ENCODE data around the gene PON2.

PON2 gene

DNA sequence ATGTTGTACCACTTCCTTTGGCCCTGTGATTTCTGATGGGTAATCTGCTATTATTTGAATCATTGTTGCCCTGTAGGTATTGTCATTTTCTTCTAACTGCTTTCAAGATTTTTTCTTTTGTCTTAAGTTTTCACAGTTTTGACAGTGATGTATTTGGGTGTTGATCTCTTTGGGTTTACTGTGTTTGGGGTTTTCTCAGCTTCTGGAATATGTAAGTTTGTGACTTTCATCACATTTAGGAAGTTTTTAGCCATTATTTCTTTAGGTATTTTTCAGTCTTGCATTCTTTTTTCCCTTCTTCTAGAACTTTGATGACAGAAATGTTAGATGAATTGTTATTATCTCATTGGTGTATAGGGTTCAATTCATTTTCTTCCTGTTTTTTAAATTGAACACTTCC lies 23.1 kb upstream of the PON2 start:
- in situ Hi-C loops (cut with HindIII; ENCODE audit: low pct_ligation_motif_present, low pct_unique_long_range_greater_than_20kb, low sequenced_read_pairs) = no loop called here
- DNase-seq = no peak

GRCh38 chr7:95454438-95455045 lies 19.7 kb upstream of the PON2 start:
- in situ Hi-C loops (cut with HindIII; ENCODE audit: low pct_ligation_motif_present, low pct_unique_long_range_greater_than_20kb, low sequenced_read_pairs) = no loop called here
- no peak for DNase-seq

GRCh38 chr7:95446618-95447017 lies 11.8 kb upstream of the PON2 start:
- in situ Hi-C loops (cut with HindIII; ENCODE audit: low pct_ligation_motif_present, low pct_unique_long_range_greater_than_20kb, low sequenced_read_pairs) = no loop called here
- DNase-seq = no peak

DNA sequence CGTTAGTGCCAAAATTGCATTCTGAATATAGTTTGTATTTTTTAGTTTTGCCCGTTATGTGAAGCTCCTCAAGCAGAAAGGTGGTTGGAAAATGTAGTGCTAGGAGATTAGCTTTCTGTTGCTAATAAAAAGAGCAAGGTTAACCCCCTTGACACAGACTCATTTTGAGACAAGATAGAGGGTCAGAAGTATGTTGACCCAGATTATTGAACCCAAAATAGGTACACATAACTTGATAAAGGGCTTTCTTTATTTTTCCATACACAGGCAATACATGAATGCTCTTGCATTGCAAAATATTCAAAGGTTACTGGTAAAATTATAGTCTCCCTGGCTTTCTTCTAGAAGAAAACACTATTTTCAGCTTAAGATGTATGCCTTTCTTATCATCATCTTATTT lies 10.0 kb upstream of the PON2 start:
- in situ Hi-C loops (cut with HindIII; ENCODE audit: low pct_ligation_motif_present, low pct_unique_long_range_greater_than_20kb, low sequenced_read_pairs) = no loop called here

GRCh38 chr7:95441042-95441823 lies 6.4 kb upstream of the PON2 start:
- in situ Hi-C loops (cut with HindIII; ENCODE audit: low pct_ligation_motif_present, low pct_unique_long_range_greater_than_20kb, low sequenced_read_pairs) = no loop called here
- DNase-seq = peak; percentile 99

More for the DNA sequence above, 10.0 kb upstream of the PON2 start:
- DNase-seq = no peak

DNA sequence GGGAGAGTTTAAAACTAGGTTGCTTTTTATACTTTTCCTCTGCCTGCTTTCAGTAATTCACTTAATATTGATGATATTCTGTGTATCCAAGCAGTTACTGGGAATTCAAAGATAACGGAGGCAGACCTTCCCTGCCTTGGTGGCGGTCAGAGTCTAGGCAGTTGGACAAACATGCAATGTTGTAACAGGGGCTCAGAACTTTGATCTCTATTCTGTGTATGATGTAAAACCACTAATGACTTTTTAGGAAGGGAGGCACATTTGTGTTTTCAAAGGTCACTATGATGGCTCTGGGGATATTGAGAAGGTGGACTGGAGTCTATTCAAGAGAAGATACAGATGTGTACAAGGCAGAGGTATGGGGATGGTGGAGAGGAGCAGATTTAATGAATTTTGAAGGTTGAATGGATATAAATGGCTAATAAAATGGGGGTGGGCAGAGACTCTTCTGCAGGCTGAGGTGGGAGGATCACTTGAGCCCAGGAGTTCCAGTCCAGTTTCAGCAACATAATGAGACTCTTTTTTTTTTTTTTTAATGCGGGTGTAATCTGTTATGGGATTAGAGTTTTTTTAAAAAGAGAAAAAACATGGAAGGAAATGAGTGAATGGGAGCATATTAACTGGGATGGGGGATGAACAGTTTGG lies 5.7 kb upstream of the PON2 start:
- peak; percentile 19 for DNase-seq
- in situ Hi-C loops (cut with HindIII; ENCODE audit: low pct_ligation_motif_present, low pct_unique_long_range_greater_than_20kb, low sequenced_read_pairs) = no loop called here

DNA sequence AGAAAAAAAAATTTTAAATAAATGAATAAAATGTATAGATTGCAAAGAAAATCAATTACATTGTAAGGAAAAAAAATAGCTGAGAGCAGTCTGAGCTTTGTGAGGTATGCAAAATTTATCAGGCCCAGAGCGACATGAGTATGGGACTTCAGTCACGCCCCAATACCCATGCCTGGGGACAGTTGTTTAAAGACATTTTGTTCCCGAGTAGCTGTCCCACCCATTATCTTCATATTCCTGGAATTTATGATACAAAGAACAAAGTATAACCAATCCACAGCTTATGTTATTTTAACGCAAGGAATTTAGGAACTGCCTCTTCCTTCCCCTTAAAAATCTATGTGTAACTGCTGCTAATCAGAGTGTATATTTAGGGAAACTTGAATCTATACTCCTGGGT lies 1.6 kb upstream of the PON2 start:
- DNase-seq = no peak
- in situ Hi-C loops (cut with HindIII; ENCODE audit: low pct_ligation_motif_present, low pct_unique_long_range_greater_than_20kb, low sequenced_read_pairs) = no loop called here

- in situ Hi-C loops (cut with HindIII; ENCODE audit: low pct_ligation_motif_present, low pct_unique_long_range_greater_than_20kb, low sequenced_read_pairs) = no loop called here
- DNase-seq = no peak
Measured at GRCh38 chr7:95435422-95435780, 573 bp upstream of the PON2 start.

DNA sequence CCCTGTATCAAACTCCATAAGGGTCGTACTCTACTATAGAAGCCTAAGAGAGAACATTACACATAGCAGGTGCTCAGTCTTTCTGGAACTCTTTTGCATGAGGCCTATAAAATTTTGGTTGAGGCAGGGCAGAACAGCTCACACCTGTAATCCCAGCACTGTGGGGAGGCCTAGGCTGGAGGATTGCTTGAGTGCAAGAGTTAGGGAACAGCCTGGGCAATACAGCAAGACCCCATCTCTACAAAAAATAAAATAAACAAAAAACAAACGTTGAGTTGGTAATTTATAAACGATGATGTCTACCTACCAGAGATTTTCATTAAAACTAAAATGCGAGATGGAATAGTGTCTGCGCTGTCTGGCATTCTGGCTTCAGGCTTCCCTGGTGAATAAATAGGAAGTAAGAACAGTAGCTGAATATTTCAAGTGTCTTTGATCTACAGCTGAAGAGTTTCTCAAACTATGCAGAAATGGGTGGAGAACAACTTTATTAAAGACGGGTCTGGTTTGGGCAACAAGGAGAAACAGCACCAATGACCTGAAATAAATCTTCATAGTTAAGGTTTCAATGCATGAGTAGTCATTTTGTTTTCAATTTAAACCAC lies 774 bp downstream of the PON2 start:
- in situ Hi-C loops (cut with HindIII; ENCODE audit: low pct_ligation_motif_present, low pct_unique_long_range_greater_than_20kb, low sequenced_read_pairs) = no loop called here
- DNase-seq = no peak

DNA sequence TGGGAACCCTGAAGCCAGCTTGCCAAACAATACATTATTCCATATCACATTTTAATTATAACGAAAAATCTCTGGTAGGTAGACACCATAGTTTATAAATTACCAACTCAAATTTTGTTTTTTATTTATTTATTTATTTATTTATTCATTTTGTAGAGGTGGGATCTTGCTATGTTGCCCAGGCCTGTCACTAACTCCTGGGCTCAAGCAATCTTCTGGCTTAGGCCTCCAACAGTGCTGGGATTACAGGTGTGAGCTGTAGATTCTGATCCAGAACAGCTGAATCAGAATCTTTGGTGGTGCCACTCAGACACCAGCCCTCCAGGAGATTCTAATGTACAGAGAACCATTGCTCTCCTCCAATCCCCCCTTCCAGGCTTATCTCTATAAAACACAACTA lies 1.7 kb downstream of the PON2 start:
- in situ Hi-C loops (cut with HindIII; ENCODE audit: low pct_ligation_motif_present, low pct_unique_long_range_greater_than_20kb, low sequenced_read_pairs) = no loop called here

DNA sequence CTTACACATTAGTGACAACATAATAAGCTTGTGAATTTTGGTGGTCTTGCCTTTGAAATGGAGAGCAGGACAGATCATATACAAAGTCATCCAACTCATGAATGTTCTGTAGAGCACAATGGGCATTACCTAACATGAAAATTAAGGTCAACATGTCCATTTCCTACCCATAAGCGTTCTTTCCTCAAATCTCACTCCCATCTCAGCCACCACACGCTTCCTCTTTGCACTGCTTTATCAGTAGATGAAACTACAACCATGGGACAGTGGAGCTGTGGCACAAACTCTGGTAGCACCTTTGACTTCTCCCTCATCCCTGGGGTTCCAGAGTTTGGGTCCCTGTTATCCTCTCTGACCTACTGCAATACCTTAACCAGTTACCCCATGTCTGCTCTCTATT lies 2.2 kb downstream of the PON2 start:
- DNase-seq = no peak
- in situ Hi-C loops (cut with HindIII; ENCODE audit: low pct_ligation_motif_present, low pct_unique_long_range_greater_than_20kb, low sequenced_read_pairs) = no loop called here

More for the DNA sequence above, 1.7 kb downstream of the PON2 start:
- DNase-seq = no peak

DNA sequence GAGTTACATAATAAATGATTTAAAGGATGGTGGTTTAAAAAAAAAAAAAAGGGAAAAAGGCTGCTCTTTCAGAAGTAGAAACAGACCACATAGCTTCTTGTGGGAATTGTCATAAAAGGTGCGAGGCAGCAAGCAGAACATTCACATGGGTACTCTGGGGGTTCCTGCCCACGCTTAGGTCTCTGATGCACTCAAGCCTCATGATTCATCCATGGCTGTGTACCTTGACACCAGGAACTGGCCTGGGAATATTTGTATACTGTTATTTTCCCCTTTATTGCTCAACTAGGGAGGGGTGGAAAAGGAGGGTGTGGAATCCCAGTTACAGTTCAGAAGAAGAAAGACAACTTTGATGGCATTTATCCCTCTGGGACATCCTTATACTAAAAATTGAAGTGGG lies 4.0 kb downstream of the PON2 start:
- no peak for DNase-seq
- in situ Hi-C loops (cut with HindIII; ENCODE audit: low pct_ligation_motif_present, low pct_unique_long_range_greater_than_20kb, low sequenced_read_pairs) = no loop called here

GRCh38 chr7:95429241-95429990 lies 5.4 kb downstream of the PON2 start:
- in situ Hi-C loops (cut with HindIII; ENCODE audit: low pct_ligation_motif_present, low pct_unique_long_range_greater_than_20kb, low sequenced_read_pairs) = no loop called here
- no peak for DNase-seq

- in situ Hi-C loops (cut with HindIII; ENCODE audit: low pct_ligation_motif_present, low pct_unique_long_range_greater_than_20kb, low sequenced_read_pairs) = no loop called here
- DNase-seq = no peak
Measured at GRCh38 chr7:95427914-95428516, 6.8 kb downstream of the PON2 start.

DNA sequence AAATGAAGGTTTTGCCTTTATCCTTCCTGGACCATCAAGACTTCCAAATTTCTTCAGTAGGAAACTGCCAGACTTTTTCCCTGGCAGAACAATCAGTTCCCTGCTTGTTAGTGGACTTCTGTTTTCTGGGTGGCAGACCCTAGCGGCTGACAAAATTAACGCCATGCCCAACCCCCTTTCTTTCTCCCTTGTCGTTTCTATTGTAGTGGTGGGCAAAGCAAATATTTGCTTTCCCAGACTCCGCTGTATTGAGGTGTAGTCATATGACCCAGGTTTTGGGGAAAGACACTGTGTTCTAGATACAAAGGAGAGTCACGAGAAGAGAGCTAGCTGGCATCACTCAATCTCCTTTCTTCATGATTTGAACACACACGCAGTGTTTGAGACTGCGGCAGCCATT lies 7.7 kb downstream of the PON2 start:
- DNase-seq = no peak
- in situ Hi-C loops (cut with HindIII; ENCODE audit: low pct_ligation_motif_present, low pct_unique_long_range_greater_than_20kb, low sequenced_read_pairs) = no loop called here

DNA sequence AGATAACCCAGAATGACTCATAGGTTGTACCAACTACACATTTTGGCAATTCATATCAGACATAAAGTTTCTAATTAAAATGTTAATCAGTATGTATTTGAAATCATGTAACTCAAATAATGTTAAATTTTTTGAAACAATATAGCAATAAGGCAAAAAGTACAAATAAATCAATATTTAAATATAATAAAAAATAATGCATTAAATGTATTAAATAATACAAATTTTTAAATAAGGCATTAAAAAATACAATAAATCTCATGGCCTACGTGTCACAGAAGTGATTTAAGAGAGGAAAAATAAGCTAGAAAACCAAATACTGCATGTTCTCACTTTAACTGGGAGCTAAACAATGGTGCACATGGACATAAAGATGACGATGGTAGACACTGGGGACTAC lies 9.1 kb downstream of the PON2 start:
- no peak for DNase-seq
- in situ Hi-C loops (cut with HindIII; ENCODE audit: low pct_ligation_motif_present, low pct_unique_long_range_greater_than_20kb, low sequenced_read_pairs) = no loop called here

GRCh38 chr7:95424716-95425115 lies 10.1 kb downstream of the PON2 start:
- in situ Hi-C loops (cut with HindIII; ENCODE audit: low pct_ligation_motif_present, low pct_unique_long_range_greater_than_20kb, low sequenced_read_pairs) = no loop called here
- DNase-seq = no peak

- no peak for DNase-seq
- in situ Hi-C loops (cut with HindIII; ENCODE audit: low pct_ligation_motif_present, low pct_unique_long_range_greater_than_20kb, low sequenced_read_pairs) = no loop called here
Measured at GRCh38 chr7:95421847-95422444, 12.9 kb downstream of the PON2 start.
